Measurements from ENCODE around the gene HDAC4. TPM values are rescaled to one million over a fixed set of nuclear protein-coding genes. Genes with fewer than 3 reads are reported as not detected.

The HDAC4 gene
- total and polyA plus RNA-seq, 2 experiments from 2014 or later, result 9.3 to 10.8 TPM

GRCh38 chr2:239297142-239298004 lies 103.4 kb downstream of the HDAC4 start:
- Histone ChIP-seq H3K79me2 (peaks cover 88% of the 10 kb centered on the region), H3K4me3 (no peak overlapping the region), H3K36me3 (replicated peaks; ENCODE audit: insufficient read depth, low read depth) (no peaks in the 10 kb centered on the region), H3K9me2 (replicated peaks; ENCODE audit: insufficient read depth) (no peaks in the 10 kb centered on the region), H3K9me3 (ENCODE audit: low read depth) (no peaks in the 10 kb centered on the region), H2AFZ (no peak overlapping the region), H3K4me1 (ENCODE audit: insufficient read depth) (peaks cover 41% of the 10 kb centered on the region), H3K27ac (no peak overlapping the region), H4K20me1 (ENCODE audit: insufficient read depth, poor library complexity, severe bottlenecking) (peaks cover 5% of the 10 kb centered on the region), H3K27me3 (no peaks in the 10 kb centered on the region), H3K4me2 (peak overlapping the region; percentile 33)
- 85% methylated on average over 22 of the region's 22 CpGs for WGBS (ENCODE audit: low lambda C conversion rate, missing lambda C conversion rate)
- TF ChIP-seq EZH2 (IDR thresholded peaks at IDR 0.05; ENCODE audit: borderline replicate concordance), result no peak
- TF ChIP-seq EZH2phosphoT487 (IDR thresholded peaks at IDR 0.05; ENCODE audit: low read depth, severe bottlenecking, unreplicated experiment), result no peak
- TF ChIP-seq CTCF (IDR thresholded peaks at IDR 0.05; ENCODE audit: poor library complexity), result no peak
- DNase-seq (ENCODE audit: low spot score), result no peak

- H4K20me1 ChIP-seq (ENCODE audit: insufficient read depth, poor library complexity, severe bottlenecking), result peaks cover 5% of the 10 kb centered on the region
- peak; percentile 58 for DNase-seq (ENCODE audit: low spot score)
- H3K4me1 ChIP-seq (ENCODE audit: insufficient read depth), result peaks cover 41% of the 10 kb centered on the region
- TF ChIP-seq CTCF (IDR thresholded peaks at IDR 0.05; ENCODE audit: poor library complexity), result no peak
- no peak for TF ChIP-seq EZH2phosphoT487 (IDR thresholded peaks at IDR 0.05; ENCODE audit: low read depth, severe bottlenecking, unreplicated experiment)
- no peak for TF ChIP-seq EZH2 (IDR thresholded peaks at IDR 0.05; ENCODE audit: borderline replicate concordance)
- H3K36me3 ChIP-seq (replicated peaks; ENCODE audit: insufficient read depth, low read depth), result no peaks in the 10 kb centered on the region
- no peaks in the 10 kb centered on the region for H3K9me3 ChIP-seq (ENCODE audit: low read depth)
- H3K4me3 ChIP-seq, result no peak overlapping the region
- H3K4me2 ChIP-seq, result peak overlapping the region; percentile 33
- no peak overlapping the region for H2AFZ ChIP-seq
- WGBS (ENCODE audit: low lambda C conversion rate, missing lambda C conversion rate), result 68% methylated on average over 19 of the region's 19 CpGs
- H3K79me2 ChIP-seq, result peaks cover 88% of the 10 kb centered on the region
- no peaks in the 10 kb centered on the region for H3K9me2 ChIP-seq (replicated peaks; ENCODE audit: insufficient read depth)
- peak overlapping the region; percentile 11 for H3K27ac ChIP-seq
- no peaks in the 10 kb centered on the region for H3K27me3 ChIP-seq
Measured at GRCh38 chr2:239296020-239296932, 104.5 kb downstream of the HDAC4 start.

- H3K79me2 ChIP-seq, result peaks cover 88% of the 10 kb centered on the region
- WGBS (ENCODE audit: low lambda C conversion rate, missing lambda C conversion rate), result 70% methylated on average over 6 of the region's 6 CpGs
- peaks cover 40% of the 10 kb centered on the region for H3K4me1 ChIP-seq (ENCODE audit: insufficient read depth)
- DNase-seq (ENCODE audit: low spot score), result no peak
- H3K9me2 ChIP-seq (replicated peaks; ENCODE audit: insufficient read depth), result no peaks in the 10 kb centered on the region
- no peak for TF ChIP-seq EZH2 (IDR thresholded peaks at IDR 0.05; ENCODE audit: borderline replicate concordance)
- no peak for TF ChIP-seq CTCF (IDR thresholded peaks at IDR 0.05; ENCODE audit: poor library complexity)
- no peak for TF ChIP-seq EZH2phosphoT487 (IDR thresholded peaks at IDR 0.05; ENCODE audit: low read depth, severe bottlenecking, unreplicated experiment)
- H3K36me3 ChIP-seq (replicated peaks; ENCODE audit: insufficient read depth, low read depth), result no peaks in the 10 kb centered on the region
- no peak overlapping the region for H2AFZ ChIP-seq
- H3K4me3 ChIP-seq, result no peak overlapping the region
- H3K9me3 ChIP-seq (ENCODE audit: low read depth), result no peaks in the 10 kb centered on the region
- peak overlapping the region; percentile 9 for H3K4me2 ChIP-seq
- peaks cover 5% of the 10 kb centered on the region for H4K20me1 ChIP-seq (ENCODE audit: insufficient read depth, poor library complexity, severe bottlenecking)
- peak overlapping the region; percentile 11 for H3K27ac ChIP-seq
- H3K27me3 ChIP-seq, result no peaks in the 10 kb centered on the region
Measured at GRCh38 chr2:239295377-239296019, 105.3 kb downstream of the HDAC4 start.
